Pancreas (tissue), 10 donors: ENCODE data around the gene OR2T10. TPM values are rescaled to one million over a fixed set of nuclear protein-coding genes. Genes with fewer than 3 reads are reported as not detected.

ENCODE experiments used
- ATAC-seq, 4 donors: fragments of 200-7000 bp; cut with Tn5 transposase; one replicate each; pipeline versions ENCODE4 v1.8.0 to v1.9.1; 2020; ENCODE audit warnings: mild to moderate bottlenecking in 4 of 4, moderate library complexity in 4 of 4
- DNase-seq, 6 donors: peaks; one replicate each; pipeline ENCODE4 v3.0.0-alpha.2; 2020
- FAIRE-seq: peaks from 2 replicates; lab custom pipeline; 2012; peaks lifted over from hg19 to GRCh38; lab: Jason Lieb, UNC
- H3K27ac ChIP-seq, 4 donors: fragments of 200-600 bp; sonication (generic); 1 replicate in 3 of 4; 2 replicates in 1 of 4; pipeline versions ENCODE4 v1.5.0 to v1.8.0; 2020
- H3K27me3 ChIP-seq, 4 donors: fragments of 200-600 bp; one replicate each; pipeline ENCODE4 v1.8.0; 2021
- H3K36me3 ChIP-seq, 3 donors: fragments of 200-600 bp; sonication (generic) in 1 of 3; one replicate each; pipeline versions ENCODE4 v1.5.0 to v1.8.0; 2020 to 2021
- H3K4me1 ChIP-seq, 3 donors: fragments of 200-600 bp; one replicate each; pipeline ENCODE4 v1.8.0; 2021
- H3K4me3 ChIP-seq, 4 donors: fragments of 200-600 bp; sonication (generic) in 2 of 4; one replicate each; pipeline versions ENCODE4 v1.5.0 to v1.8.0; 2020 to 2021
- H3K9me3 ChIP-seq, 4 donors: fragments of 200-600 bp; one replicate each; pipeline ENCODE4 v1.8.0; 2021
- CTCF ChIP-seq, 4 donors: fragments of 200-600 bp; sonication (generic) in 3 of 4; IDR thresholded peaks; one replicate each; pipeline versions ENCODE4 v1.5.0 to v1.8.0; 2021; ENCODE audit warnings: antibody characterized with exemption in 4 of 4
- WGBS, 2 donors: extraction: QIAGEN DNeasy Blood & Tissue Kit; methylation state at CpG; one replicate each; pipeline ENCODE4 v1.1.7; 2013; 5-methylcytosine and 5-hydroxymethylcytosine counted together
- intact Hi-C, 3 donors: fragments of 100-400 bp; cut with DNase I; formaldehyde crosslinking; loops; one replicate each; pipeline versions ENCODE4 v1.11.1 to v1.14.2; 2022
- polyA plus RNA-seq, 2 donors: library from polyadenylated mRNA; stranded (reverse); fragments of 200-250 nt; gene quantifications; one replicate each; pipeline ENCODE4 v1.2.3, GENCODE V29; 2013
- total RNA-seq, 6 donors: library from RNA; stranded (reverse); fragmentation: NEBNext Ultra II Directional in 4 of 6; extraction: Animal tissue kit (Norgen Biotek cat#: 25700) in 4 of 6; gene quantifications; one replicate each; pipeline versions ENCODE4 v1.2.1 to v1.2.4, GENCODE V29; 2021 to 2023
- donor health status: healthy with polysubstance abuse.
- donor health status: DM: no; HTN: no; CAD: no; lungs with moderate emphysema.
- donor health status: DM: no; HTN: no; CAD: no.
- donor health status: control.
- donor health status: control.
- donor health status: Bipolar disorder and iron deficiency.
- donor health status: DM: yes; HTN: yes; CAD: no.
- donor health status: DM: no; HTN: no; CAD: no.
- donor health status: DM: no; HTN: no; CAD: no.
- donor health status: DM: yes; HTN: yes; CAD: no.

OR2T10 gene
- total and polyA plus RNA-seq, 8 donors, result 0.12 to 0.23 (median 0.23) TPM; not detected in 5

GRCh38 chr1:248613742-248614141 lies 16.2 kb upstream of the OR2T10 start:
- ATAC-seq (no peak), DNase-seq (no peak), FAIRE-seq (no peak)
- no peaks in the 10 kb centered on the region for H3K4me1 ChIP-seq
- intact Hi-C loops, result no loop called here
- no peak overlapping the region for H3K4me3 ChIP-seq
- H3K27ac ChIP-seq, result no peak overlapping the region
- TF ChIP-seq CTCF (IDR thresholded peaks at IDR 0.05), result no peak
- WGBS, 2 donors, result 58 to 68% methylated on average over 1 of the region's 1 CpG
- H3K27me3 ChIP-seq, result peaks cover 0 to 5% (median 0%) of the 10 kb centered on the region in 4 donors
- H3K9me3 ChIP-seq, result no peaks in the 10 kb centered on the region
- H3K36me3 ChIP-seq, result no peaks in the 10 kb centered on the region

- Histone ChIP-seq H3K36me3 (no peaks in the 10 kb centered on the region), H3K4me1 (no peaks in the 10 kb centered on the region), H3K9me3 (no peaks in the 10 kb centered on the region), H3K4me3 (no peak overlapping the region), H3K27me3 (peaks cover 0 to 5% (median 0%) of the 10 kb centered on the region in 4 donors), H3K27ac (no peak overlapping the region)
- ATAC-seq (no peak), FAIRE-seq (no peak), DNase-seq (no peak)
- intact Hi-C loops, result no loop called here
- 81 to 87% methylated on average over 4 of the region's 4 CpGs for WGBS, 2 donors
- TF ChIP-seq CTCF (IDR thresholded peaks at IDR 0.05), result no peak
Observed at GRCh38 chr1:248611883-248612414, 14.4 kb upstream of the OR2T10 start.

GRCh38 chr1:248610301-248610700 lies 12.8 kb upstream of the OR2T10 start:
- 19 to 25% methylated on average over 3 of the region's 3 CpGs for WGBS, 2 donors
- intact Hi-C loops, result no loop called here
- no peak for TF ChIP-seq CTCF (IDR thresholded peaks at IDR 0.05)
- FAIRE-seq (no peak), DNase-seq (no peak), ATAC-seq (no peak)
- no peak overlapping the region for H3K27ac ChIP-seq
- H3K4me1 ChIP-seq, result no peaks in the 10 kb centered on the region
- H3K27me3 ChIP-seq, result peaks cover 0 to 5% (median 0%) of the 10 kb centered on the region in 4 donors
- no peaks in the 10 kb centered on the region for H3K36me3 ChIP-seq
- H3K9me3 ChIP-seq, result no peaks in the 10 kb centered on the region
- H3K4me3 ChIP-seq, result no peak overlapping the region

DNA sequence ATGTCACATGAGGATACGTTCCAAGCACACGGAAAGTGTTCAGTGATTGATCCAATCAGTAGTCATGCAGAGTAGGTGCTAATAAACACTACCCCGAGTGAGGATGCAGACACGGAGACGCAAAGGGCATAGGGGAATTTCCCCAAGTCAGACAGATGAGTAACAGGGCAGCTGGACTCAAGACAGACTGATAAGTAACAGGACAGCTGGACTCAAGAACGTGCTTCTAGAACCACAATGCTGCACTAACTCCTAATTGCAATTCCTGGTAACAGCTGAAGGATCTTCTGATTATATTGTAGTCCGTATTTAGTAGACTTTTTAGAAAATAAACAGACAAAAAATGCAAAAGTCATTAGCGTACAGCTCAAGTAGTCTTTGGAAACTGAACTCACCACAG lies 1.9 kb upstream of the OR2T10 start:
- FAIRE-seq (no peak), ATAC-seq (no peak), DNase-seq (no peak)
- Histone ChIP-seq H3K4me3 (no peak overlapping the region), H3K36me3 (no peaks in the 10 kb centered on the region), H3K4me1 (no peaks in the 10 kb centered on the region), H3K27me3 (no peaks in the 10 kb centered on the region), H3K9me3 (no peaks in the 10 kb centered on the region), H3K27ac (no peak overlapping the region)
- intact Hi-C loops, result no loop called here
- no peak for TF ChIP-seq CTCF (IDR thresholded peaks at IDR 0.05)
- WGBS, 2 donors, result 53 to 66% methylated on average over 8 of the region's 8 CpGs

GRCh38 chr1:248596615-248597014 lies 885 bp downstream of the OR2T10 start:
- Histone ChIP-seq H3K27ac (no peak overlapping the region), H3K4me1 (no peaks in the 10 kb centered on the region), H3K27me3 (no peaks in the 10 kb centered on the region), H3K9me3 (no peaks in the 10 kb centered on the region), H3K36me3 (no peaks in the 10 kb centered on the region), H3K4me3 (no peak overlapping the region)
- intact Hi-C loops, result no loop called here
- WGBS, 2 donors, result 46 to 52% methylated on average over 2 of the region's 2 CpGs
- ATAC-seq (no peak), FAIRE-seq (no peak), DNase-seq (no peak)
- TF ChIP-seq CTCF (IDR thresholded peaks at IDR 0.05), result no peak
